HG02870 (cell line): Measurements from ENCODE around the gene OXNAD1.

Experiments used
- ATAC-seq: cut with Tn5 transposase; IDR thresholded peaks from one replicate; pipeline ENCODE4 v1.9.1; 2021; ENCODE audit warnings: mild to moderate bottlenecking, moderate library complexity; ENCODE audit not compliant: unreplicated experiment

Gene OXNAD1

DNA sequence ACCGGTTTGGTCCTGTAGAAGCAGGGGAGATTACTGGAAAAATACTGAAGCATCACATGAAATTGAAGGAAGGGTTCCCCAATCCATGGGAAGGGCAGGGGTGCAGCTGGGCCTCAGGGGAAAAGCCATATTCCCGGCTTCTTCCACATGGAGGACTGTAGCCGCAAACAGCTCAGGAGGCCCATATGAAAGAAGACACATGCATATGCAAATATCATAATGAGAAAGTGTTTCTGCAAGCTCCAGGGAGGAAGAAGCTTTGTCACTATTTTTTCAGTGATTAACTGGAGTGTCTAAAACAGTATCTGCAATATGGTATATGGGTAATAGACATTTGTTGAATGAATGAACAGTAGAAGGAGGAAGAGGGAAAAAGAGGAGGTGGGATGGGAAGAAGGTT lies 19.4 kb upstream of the OXNAD1 start:
- no peak for ATAC-seq

DNA sequence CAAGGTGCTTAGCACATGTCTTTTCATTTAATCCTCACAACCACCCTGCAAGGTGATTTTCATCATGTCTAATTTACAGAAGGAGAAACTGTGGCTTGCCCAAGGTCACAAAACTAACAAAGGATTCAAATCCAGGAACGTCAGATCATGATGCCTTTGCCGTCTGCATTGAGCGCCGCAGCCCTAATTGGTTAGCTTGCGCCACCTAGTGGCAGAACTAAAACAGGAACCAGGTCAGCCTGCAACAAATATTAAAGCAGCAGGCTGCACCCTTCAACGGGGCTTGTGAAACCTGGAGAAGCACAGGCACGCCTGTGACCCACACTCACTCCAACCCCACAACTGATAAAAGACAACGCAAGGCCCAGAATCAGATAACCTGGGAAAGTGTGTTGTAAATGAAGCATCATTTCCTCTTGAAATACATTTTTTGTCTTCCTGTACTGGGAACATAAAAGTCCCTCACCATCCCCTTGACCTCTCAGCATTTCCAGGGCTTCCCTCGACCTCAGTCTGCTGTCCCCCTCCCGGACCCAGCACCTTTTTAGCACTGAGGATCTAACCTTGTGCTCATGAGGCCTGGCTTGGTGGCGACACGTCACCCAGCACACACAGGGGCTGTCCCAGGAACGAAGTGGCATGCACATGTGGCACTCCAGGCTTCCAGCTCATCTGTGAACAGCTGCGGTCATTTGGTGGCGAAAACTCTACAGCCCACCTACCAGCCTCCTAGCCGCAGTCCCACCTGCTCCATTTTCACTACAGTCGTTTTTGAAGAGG lies 17.5 kb upstream of the OXNAD1 start:
- ATAC-seq, result peak; percentile 77

DNA sequence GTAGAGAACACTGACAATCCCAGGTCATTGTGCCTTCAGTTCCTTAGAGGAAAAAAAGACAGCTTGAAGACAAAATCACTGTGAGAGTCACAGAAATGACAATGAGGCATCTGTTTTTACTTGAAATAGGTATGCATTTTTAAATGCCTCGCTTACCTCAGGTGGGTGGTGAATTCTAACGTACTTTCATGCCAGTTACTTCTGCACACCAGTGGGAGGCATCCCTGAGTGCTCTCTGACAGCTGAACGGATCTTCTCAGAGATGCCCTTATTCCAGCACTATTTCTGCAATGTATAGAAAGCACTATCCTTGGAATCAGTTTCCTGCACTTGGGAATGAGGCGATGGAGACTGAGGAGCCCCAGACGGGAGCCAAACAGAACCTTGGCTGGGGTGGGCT lies 16.5 kb upstream of the OXNAD1 start:
- no peak for ATAC-seq

DNA sequence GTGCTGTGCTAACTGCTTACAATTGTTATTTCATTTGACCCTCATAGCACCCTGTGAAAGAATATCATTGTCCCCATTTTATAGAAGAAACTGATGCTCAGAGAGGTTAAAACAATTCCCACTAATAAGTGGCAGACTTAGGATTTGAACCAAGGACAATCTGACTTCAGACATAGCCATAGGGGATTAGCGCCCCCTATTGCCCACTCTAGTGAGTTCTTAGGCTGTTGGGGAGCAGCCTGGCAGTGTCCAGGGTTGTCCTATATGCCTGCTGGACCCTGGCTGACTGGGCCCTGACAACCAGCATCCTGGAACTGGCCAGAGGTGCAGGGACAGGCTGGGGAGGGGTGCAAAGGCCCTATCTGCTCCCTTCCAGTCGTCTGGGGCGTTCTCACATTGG lies 15.7 kb upstream of the OXNAD1 start:
- no peak for ATAC-seq

DNA sequence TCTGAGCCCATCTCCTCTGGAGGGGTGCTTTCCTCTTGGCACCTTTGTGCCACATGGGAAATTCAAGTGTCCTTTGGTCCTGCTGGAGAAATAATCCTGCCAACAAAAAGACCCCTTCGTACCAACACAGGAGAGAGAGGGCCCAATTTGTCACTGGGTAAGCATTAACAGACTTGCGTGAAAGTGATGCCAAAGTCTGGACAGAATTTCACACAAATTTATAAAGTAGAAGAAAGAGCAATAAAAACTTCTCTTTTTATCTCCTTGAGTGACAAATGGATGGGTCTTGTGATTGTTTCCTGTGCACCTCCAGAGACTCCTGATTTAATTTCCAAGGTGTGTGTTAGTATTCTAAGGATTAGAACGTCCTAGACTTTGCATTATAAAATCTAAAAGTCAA lies 15.1 kb upstream of the OXNAD1 start:
- ATAC-seq, result no peak

DNA sequence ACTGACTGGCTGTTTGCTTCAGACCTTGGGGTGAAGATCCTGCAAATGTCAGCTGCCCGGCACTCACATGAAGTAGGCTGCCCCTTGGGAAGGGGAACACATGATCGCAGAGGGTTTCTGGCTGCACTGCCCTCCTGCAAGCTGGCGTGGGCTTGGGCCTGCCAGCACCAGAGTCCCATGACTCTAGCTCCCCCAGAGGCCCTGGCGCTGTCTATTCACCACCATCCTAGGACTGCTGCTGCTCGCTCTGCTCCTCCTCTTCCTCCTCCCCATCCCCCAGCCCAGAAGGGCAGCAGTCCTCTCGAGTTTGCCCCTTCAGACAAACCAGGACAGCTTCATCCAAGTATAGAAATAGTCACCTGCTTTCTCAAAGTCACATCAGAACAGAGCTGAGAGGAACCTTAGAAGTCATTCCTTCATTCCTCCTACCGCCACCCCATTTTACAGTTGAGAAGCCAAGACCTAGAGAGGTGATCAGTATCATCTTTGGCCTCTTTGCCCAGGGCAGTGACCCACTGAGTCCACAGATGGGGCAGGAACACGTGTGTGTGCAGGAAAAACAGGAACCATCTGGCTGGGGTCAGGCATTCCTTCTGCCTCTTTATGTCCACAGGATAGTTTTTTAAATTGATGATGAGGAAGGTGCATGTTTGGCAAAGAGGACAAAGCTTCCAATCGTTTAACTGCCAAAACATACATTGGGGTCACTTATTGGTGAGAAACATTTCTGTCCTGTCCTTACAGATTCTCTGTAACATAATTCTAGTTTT lies 13.5 kb upstream of the OXNAD1 start:
- no peak for ATAC-seq

DNA sequence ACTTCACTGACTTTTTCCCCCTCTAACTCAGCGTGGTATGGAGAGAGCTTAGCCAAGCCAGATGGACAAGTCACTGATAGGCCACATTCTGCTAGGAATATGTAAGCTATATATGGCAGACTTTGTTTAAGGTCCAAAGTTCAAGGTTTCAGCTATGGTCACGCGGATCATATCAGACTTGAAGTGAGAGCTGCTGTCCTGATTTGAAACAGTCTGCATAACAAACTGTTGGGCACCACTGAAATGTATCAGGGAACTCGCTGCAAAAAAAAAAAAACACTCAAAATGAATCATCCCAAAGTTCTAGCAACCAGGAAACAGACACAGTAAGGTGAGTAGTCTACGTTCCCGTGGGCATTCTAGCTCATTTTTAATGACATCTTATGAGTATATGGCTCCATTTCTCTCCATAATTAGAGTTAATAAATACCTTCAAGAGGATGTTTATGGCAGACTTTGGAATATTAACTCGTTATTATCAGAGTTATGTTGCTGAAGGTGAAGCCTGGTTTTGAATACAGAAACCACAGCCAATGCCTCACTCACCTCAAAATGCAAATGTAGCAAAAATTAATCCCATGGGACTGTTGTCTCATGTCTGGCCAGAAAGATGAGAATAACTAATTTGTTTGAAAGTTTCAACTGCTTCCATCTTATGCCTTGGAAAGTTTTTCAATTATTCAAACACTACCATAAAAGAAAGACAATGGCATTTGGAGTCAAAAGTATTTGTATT lies 12.6 kb upstream of the OXNAD1 start:
- no peak for ATAC-seq

DNA sequence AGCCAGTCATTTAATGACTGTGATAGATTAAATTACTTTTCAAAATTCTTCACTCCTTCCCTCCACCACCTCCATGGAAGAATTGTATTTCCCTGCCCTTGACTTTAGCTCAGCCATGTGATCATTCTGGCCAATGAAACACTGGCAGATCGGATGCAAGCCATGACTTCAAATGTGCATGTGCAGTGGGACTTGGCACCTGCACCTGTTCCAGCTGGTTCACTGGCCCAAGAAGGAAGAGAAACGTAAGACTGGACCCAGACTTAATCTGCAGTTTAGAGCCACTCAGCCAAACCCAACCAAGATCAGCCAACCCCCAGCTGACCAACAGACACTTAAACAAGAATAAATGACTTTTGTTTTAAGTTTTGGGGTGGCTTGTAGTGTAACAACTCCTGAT lies 12.0 kb upstream of the OXNAD1 start:
- ATAC-seq, result no peak

DNA sequence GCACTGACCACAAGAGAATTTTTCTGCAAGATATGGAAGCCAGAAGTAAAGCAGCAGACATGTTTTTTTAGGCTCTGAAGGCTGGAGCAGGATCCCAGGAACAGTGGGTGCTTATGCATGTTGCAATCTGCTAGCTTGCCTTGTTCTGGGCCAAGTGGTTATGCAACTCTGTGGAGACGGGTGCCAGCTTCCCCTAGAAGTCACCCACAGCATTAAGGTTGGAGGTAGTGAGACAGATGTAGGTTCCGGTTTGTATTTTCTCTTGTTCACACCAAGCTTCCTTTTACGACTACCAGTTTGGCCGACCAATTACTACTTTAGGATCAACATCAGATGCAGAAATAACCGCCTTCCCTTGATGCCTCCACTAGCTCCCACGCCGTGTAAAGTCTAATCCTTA lies 11.4 kb upstream of the OXNAD1 start:
- no peak for ATAC-seq

DNA sequence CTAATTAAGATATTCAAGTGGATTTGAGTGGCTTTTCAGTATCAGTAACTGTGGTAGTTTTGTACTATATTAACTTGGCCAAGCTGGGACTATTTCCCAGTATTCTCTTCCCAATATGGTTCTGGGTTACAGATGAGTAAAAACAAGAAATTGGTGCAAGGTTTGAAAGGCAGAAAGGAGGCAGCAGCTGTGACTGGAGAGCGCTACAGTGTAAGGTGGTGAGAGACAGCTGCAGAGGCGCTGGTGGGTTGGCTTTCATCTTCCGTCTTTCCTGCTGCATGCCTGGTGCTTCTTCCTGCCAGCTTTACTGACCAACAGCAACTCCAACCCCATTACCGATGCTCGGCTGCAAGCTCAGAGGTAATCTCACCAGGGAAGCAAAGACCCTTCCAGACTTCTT lies 10.1 kb upstream of the OXNAD1 start:
- no peak for ATAC-seq

DNA sequence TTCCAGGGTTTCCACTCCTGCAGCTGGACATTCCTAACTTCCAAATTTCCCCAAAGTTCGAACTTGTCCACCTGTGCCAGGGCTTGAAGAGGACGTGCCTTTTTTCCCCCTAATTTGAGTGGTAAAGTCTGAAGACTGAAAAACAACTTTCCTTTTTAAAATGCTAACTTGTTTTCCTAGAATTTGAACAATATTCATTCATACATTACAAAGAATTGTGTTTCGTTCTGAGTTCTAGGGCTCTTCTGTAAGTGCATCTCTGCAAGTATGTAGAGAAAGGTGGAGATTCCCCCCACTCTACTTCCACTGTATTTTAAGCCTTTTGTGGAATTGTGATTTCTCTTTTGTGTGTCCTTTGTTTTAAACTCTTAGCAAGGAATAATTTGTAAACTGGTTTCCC lies 9.7 kb upstream of the OXNAD1 start:
- ATAC-seq, result no peak

DNA sequence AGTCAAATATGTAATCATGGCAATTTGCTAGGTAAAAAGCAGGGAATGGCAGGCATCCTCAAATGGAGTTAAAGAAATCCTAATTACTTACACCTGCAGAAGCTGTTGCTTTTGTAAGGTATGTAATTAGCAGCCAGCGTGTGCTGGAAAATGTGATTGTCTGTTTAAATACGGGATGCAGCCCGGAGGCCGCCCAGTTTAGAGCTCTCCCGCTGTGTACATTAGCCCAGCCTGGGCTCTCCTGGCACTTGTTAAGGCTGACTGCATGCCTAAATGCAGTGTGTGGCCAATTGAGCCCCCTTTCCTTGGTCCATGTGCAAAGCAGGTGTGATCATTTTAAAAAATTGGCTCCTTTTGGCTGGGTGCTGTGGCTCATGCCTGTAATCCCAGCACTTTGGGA lies 9.3 kb upstream of the OXNAD1 start:
- ATAC-seq, result no peak

DNA sequence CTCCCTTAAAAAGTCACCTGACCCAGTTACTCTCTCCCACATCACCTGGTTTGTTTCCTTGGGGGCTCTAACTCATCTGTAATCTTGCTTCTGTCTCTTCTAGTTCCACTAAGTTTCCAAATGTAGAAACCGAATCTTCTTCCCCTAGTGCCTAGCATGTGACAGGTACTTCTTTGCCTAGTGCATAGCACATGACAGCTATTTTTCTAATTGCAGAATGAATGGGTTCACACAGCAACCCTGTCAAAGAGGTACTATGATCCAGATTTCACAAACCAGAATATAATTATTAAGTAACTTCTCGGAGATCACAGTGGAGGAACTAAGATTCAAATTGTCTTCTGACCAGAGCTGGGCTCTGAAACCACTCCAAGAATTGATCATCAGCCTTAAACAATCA lies 7.7 kb upstream of the OXNAD1 start:
- ATAC-seq, result no peak

DNA sequence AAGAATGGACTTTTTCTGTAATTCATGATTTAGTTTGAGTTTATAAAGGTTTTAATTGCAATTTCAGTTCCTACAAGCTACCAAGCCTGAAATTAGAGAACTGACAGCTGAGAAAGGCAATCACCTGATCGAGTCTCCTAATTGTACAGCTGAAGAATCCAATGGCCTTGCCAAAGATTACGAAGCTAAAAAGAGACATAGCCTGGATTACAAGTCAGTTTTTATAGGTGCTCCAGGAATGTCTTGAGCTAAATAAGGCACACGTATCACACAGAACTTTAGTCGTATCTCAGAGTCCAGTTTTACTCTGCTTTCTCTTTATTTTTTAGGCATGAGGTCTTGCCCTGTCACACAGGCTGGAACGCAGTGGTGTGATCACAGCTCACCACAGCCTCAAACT lies 6.8 kb upstream of the OXNAD1 start:
- ATAC-seq, result no peak

DNA sequence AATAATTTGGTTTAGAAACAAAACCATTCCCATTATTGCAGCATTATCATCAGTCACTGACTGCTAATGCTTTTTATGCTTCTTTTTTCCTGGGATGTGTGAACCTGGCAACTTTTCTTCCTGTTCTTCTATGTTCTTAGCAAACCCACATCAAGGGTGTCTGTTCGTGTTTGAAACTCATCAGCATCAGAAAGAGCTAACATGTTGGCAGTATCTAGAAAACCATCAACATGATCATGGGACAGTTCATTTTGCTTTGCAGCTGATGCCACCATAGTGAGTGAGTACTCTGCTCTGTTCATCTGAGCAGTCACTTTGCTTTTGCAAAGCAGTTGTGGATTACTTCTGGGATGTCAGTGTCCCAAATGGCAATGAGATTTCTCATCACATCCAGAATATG lies 6.1 kb upstream of the OXNAD1 start:
- ATAC-seq, result no peak

DNA sequence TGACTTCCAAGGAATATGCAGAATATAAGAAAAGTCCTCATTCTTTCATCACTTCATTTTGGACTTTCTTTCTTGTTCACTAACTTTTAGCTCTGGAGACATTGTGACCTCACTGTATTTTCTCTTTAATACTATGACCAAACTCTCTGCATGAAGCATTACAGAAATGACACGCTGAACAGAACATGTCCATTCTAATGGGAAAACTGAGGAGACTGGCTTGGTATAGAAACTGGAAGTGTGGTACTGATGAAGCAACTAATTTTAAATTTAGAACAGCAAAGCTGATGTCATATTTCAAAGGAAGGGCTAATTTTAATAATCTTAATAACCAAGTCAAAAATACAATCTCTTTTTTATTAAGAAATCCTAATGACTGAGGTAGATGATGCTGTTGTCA lies 5.0 kb upstream of the OXNAD1 start:
- ATAC-seq, result no peak

DNA sequence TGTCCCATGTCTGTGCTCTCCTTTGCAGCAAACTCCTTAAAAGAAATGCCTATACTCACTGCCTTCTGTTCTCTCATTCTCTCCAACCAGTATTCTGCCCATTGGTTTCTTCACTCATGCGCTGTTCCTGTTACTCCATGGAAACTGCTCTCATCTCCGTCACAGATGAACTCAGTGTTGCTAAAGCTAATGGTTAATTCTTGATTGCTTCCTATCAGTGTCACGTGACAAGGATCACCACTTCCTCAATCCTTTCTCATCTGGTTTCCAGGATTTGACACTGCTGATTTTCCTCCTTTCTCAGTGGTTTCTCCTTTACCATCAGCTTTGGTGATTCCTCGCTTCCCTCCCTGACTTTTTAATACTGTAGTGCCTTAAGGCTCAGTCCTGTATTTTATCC lies 2.8 kb upstream of the OXNAD1 start:
- ATAC-seq, result no peak

DNA sequence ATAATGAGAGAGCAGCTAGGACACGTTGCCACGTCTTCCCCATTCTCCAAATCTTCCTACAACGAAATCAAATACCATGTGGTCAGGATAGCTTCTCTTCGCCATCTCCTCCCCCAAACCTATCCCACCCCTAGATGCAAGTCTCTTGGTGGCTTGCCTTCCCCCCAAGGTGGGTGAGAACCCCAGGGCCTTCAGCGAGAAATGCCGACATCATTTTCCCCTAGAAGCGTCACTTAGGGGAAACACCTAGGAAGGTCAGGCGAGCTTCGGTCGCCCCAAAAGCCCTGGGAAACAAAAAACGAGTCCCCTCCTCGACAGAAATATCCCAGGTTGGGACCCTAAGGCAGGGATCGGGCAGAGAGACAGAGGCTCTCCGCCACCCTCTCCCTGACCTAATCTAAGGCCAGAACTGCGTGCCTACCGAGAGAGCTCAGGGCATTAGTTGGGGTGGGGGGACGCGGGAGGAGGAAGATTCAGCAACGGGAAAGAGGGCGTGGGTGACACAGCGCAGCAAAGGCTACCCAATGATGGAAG lies 771 bp upstream of the OXNAD1 start:
- peak; percentile 0 for ATAC-seq

DNA sequence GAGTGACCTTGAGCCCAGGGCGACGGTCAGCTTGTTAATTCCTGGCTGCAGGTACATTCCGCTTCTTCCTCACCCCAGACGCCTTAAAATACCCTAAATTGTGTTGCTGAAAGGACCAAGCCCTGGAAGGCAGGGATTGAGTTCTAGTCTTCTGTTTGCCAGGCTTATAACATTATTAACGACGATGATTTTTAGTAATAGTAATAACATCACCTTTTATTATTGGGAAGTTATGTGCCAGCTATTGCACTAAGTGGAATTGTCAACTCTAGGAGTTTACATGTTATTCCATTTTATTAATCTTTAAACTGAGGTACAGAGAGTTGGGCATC lies 409 bp downstream of the OXNAD1 start:
- no peak for ATAC-seq

DNA sequence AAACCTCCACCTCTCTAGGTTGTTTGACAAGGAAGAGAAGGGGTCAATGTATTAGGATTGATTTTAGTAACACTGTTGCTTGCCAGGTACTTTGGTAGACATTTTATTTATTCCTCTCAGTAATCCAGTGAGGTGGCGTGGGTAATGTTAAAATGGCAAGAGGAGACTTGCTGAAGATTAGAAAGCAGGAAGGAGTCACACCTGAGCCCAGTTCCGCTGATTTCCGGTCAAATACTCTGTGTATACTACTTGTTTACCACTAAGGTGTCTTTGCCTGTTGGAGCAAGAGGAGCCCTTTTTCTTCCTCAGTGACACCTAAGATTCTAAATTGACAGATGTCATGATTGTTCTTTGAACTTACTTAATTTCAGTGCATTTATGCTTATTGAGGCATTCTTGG lies 1.7 kb downstream of the OXNAD1 start:
- no peak for ATAC-seq

DNA sequence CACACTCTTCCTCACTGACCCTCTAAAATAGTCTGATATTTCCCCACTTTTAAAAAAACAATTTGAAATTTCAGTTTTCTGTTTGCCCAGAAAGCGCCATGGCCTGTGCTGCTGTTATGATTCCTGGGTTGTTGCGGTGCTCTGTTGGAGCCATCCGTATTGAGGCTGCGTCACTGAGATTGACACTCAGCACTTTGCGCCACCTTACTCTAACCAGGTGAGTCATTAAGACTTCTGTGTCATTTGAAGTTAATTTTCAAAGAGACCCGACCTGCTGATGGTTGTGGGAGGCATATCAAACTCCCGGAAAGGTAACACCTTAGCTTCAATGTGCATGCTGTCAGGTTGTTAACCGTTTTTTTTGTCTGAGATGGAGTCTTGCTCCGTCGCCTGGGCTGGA lies 5.8 kb downstream of the OXNAD1 start:
- ATAC-seq, result no peak

DNA sequence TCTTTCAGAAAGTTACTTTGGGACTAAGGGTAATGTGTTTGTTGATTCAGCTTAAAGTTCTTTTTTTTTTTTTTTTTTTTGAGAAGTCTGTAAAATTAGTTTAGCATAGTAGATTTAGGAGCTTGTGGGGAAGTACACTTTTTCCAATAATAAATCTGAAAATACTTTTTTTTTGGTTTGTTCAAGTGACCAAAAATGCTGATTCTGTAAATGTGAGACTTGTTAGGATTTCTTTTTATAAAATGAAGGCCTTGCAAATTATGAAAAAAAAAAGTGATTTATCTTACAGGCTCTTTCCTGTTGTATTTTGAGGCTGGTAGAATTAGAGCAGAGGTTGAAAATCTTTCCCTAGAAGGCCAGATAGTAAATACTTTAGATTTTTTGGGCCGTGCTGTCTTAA lies 7.6 kb downstream of the OXNAD1 start:
- no peak for ATAC-seq
